Thyroid gland (tissue), 4 donors: ENCODE data around the gene UBE2L3. TPM values are rescaled to one million over a fixed set of nuclear protein-coding genes. Genes with fewer than 3 reads are reported as not detected.

Experiments used
- DNase-seq, 2 donors: peaks; one replicate each; pipeline ENCODE4 v3.0.0-alpha.2; 2019
- H3K27ac ChIP-seq, 3 donors: fragments of 200-600 bp; sonication (generic); 1 replicate in 2 of 3; 2 replicates in 1 of 3; pipeline ENCODE4 v1.5.1; 2016 to 2019; ENCODE audit warnings: mild to moderate bottlenecking in 1 of 3, moderate library complexity in 1 of 3
- H3K27me3 ChIP-seq: fragments of 200-600 bp; sonication (generic); one replicate; pipeline ENCODE4 v1.5.1; 2019
- H3K36me3 ChIP-seq, 2 donors: fragments of 200-600 bp; sonication (generic); one replicate each; pipeline ENCODE4 v1.5.1; 2016 to 2019
- H3K4me1 ChIP-seq, 2 donors: fragments of 200-600 bp; sonication (generic); one replicate each; pipeline ENCODE4 v1.5.1; 2017 to 2019
- H3K4me3 ChIP-seq, 3 donors: fragments of 200-600 bp; sonication (generic); replicated peaks in 1 of 3; 1 replicate in 2 of 3; 2 replicates in 1 of 3; pipeline ENCODE4 v1.5.1; 2016; ENCODE audit warnings: mild to moderate bottlenecking in 1 of 3
- H3K9me3 ChIP-seq: fragments of 200-600 bp; sonication (generic); one replicate; pipeline ENCODE4 v1.5.1; 2017
- POLR2A ChIP-seq, 2 donors: fragments of 450-650 bp; IDR thresholded peaks; one replicate each; pipeline ENCODE4 v1.6.1; 2017; ENCODE audit warnings: antibody characterized with exemption in 2 of 2, mild to moderate bottlenecking in 2 of 2, moderate library complexity in 1 of 2
- WGBS, 2 donors: methylation state at CpG; one replicate each; pipeline ENCODE4 v1.1.5; 2017; 5-methylcytosine and 5-hydroxymethylcytosine counted together
- intact Hi-C: fragments of 100-400 bp; cut with DNase I; formaldehyde crosslinking; loops from one replicate; pipeline ENCODE4 v1.15.1; 2023
- total RNA-seq, 4 donors: library from RNA; depleted of rRNA; stranded (reverse); fragments of >200 nt; gene quantifications; one replicate each; pipeline ENCODE4 v1.2.3, GENCODE V29; 2016
- TF ChIP-seq, protein P1 (sequence below), 6 experiments: fragments of 200-600 bp in 3 of 6; fragments of 450-650 bp in 3 of 6; sonication (generic) in 3 of 6; IDR thresholded peaks; one replicate each; pipeline ENCODE4 v1.5.1; 2016 to 2019; ENCODE audit warnings: antibody characterized with exemption in 6 of 6, mild to moderate bottlenecking in 2 of 6, inconsistent platforms in 1 of 6, moderate library complexity in 1 of 6

The UBE2L3 gene
- total RNA-seq, 4 donors from 2014 or later = 38.2 to 61.9 (median 47.5) TPM

- Histone ChIP-seq H3K4me3 (no peak overlapping the region), H3K27me3 (no peaks in the 10 kb centered on the region), H3K36me3 (no peaks in the 10 kb centered on the region), H3K27ac (no peak overlapping the region), H3K4me1 (peaks cover 19 to 35% of the 10 kb centered on the region in 2 donors), H3K9me3 (no peaks in the 10 kb centered on the region)
- DNase-seq = no peak
- no peak for TF ChIP-seq POLR2A (IDR thresholded peaks at IDR 0.05)
- TF ChIP-seq, protein P1, sequence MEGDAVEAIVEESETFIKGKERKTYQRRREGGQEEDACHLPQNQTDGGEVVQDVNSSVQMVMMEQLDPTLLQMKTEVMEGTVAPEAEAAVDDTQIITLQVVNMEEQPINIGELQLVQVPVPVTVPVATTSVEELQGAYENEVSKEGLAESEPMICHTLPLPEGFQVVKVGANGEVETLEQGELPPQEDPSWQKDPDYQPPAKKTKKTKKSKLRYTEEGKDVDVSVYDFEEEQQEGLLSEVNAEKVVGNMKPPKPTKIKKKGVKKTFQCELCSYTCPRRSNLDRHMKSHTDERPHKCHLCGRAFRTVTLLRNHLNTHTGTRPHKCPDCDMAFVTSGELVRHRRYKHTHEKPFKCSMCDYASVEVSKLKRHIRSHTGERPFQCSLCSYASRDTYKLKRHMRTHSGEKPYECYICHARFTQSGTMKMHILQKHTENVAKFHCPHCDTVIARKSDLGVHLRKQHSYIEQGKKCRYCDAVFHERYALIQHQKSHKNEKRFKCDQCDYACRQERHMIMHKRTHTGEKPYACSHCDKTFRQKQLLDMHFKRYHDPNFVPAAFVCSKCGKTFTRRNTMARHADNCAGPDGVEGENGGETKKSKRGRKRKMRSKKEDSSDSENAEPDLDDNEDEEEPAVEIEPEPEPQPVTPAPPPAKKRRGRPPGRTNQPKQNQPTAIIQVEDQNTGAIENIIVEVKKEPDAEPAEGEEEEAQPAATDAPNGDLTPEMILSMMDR (IDR thresholded peaks at IDR 0.05) = no peak
- WGBS, 2 donors = 88 to 89% methylated on average over 2 of the region's 2 CpGs
- intact Hi-C loops = no loop called here
These were observed 17.9 kb downstream of the UBE2L3 start for GRCh38 chr22:21585389-21585788.

GRCh38 chr22:21587803-21588611, 20.5 kb downstream of the UBE2L3 start:
- Histone ChIP-seq H3K4me3 (no peak overlapping the region), H3K4me1 (peaks cover 18 to 38% of the 10 kb centered on the region in 2 donors), H3K27me3 (no peaks in the 10 kb centered on the region), H3K36me3 (peaks cover 0 to 3% of the 10 kb centered on the region in 2 donors), H3K27ac (no peak overlapping the region), H3K9me3 (no peaks in the 10 kb centered on the region)
- no peak for DNase-seq
- TF ChIP-seq, protein P1 (IDR thresholded peaks at IDR 0.05) = no peak
- no peak for TF ChIP-seq POLR2A (IDR thresholded peaks at IDR 0.05)
- 84 to 87% methylated on average over 4 of the region's 4 CpGs for WGBS, 2 donors
- intact Hi-C loops = no loop called here

GRCh38 chr22:21589396-21589795, 21.9 kb downstream of the UBE2L3 start:
- TF ChIP-seq, protein P1 (IDR thresholded peaks at IDR 0.05) = no peak
- no peak for TF ChIP-seq POLR2A (IDR thresholded peaks at IDR 0.05)
- H3K36me3 ChIP-seq = peaks cover 0 to 17% of the 10 kb centered on the region in 2 donors
- 91% methylated on average over 8 of the region's 8 CpGs for WGBS, 2 donors
- no peak overlapping the region for H3K4me3 ChIP-seq
- H3K4me1 ChIP-seq = peaks cover 12 to 29% of the 10 kb centered on the region in 2 donors
- intact Hi-C loops = no loop called here
- no peak overlapping the region for H3K27ac ChIP-seq
- no peaks in the 10 kb centered on the region for H3K9me3 ChIP-seq
- H3K27me3 ChIP-seq = no peaks in the 10 kb centered on the region
- no peak for DNase-seq

DNA sequence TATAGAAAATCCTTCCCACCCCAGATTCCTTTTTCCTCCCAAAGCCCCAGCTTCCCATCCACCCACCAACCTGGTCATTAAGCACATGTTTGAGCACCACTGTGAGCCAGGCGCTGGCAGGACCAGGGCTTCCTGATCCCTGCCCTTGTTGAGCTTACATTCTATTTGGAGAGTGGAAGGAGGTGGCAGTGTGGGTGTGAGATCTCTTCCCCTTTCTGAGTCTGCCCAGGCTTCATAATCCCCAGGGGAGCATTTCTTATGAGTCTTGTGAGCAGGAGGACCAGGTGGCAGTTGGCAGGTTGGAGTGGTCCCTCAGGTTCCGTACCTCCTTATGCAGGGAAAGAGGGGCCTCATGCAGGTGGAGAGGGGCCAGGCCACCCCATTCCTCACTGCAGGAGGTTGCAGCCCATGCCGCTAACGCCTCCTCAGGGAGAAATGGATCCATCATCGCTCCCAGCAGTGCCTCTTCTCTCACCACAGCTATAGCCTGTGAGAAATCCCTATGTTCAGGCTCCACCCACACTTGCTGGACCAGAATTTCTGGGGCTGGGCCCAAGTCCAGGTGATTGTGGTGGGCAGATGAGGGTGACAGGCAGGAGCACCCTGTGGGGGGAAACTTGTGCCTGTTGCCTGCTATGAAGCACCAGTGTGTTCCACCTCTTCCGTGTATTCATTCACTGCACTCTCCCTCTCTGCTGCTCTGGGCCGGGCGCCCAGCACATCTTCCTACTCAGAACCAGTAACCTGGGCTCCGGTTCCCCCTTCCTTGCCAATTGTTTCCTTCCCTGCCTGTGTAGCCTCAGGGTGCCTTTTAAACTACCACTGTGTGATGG, 23.5 kb downstream of the UBE2L3 start:
- Histone ChIP-seq H3K9me3 (no peaks in the 10 kb centered on the region), H3K27ac (no peak overlapping the region), H3K27me3 (no peaks in the 10 kb centered on the region), H3K36me3 (peaks cover 0 to 22% of the 10 kb centered on the region in 2 donors), H3K4me1 (peaks cover 12 to 19% of the 10 kb centered on the region in 2 donors), H3K4me3 (no peak overlapping the region)
- DNase-seq = peak; percentile 29 to 40
- intact Hi-C loops = no loop called here
- 49 to 54% methylated on average over 8 to 9 of the region's 9 CpGs for WGBS, 2 donors
- TF ChIP-seq, protein P1 (IDR thresholded peaks at IDR 0.05) = no peak
